HepG2 (cell line): ENCODE data around the gene TDG. TPM values are rescaled to one million over a fixed set of nuclear protein-coding genes. Genes with fewer than 3 reads are reported as not detected.

ENCODE experiments used
- BORCS8-MEF2B ChIP-seq: sonication (generic); formaldehyde crosslinking; IDR thresholded peaks from 2 replicates; pipeline ENCODE4 v1.8.0; 2022; ENCODE audit warnings: mild to moderate bottlenecking, missing genetic modification reagents
- CREB1 ChIP-seq, 2 experiments: fragments of 450-650 bp in 1 of 2; IDR thresholded peaks; 2 replicates each; pipeline ENCODE4 v1.6.1; 2016 to 2017; ENCODE audit warnings: control low read depth in 1 of 2, mild to moderate bottlenecking in 1 of 2, missing compliant biosample characterization in 1 of 2, missing genetic modification characterization in 1 of 2
- GATA4 ChIP-seq: sonication (generic); IDR thresholded peaks from 2 replicates; pipeline ENCODE4 v1.6.1; 2016; ENCODE audit warnings: antibody characterized with exemption, low read depth, borderline replicate concordance
- HMG20B ChIP-seq: conservative IDR thresholded peaks from 2 replicates; pipeline ENCODE4 v1.6.1; 2016; ENCODE audit warnings: missing genetic modification reagents, missing compliant biosample characterization
- HNRNPK ChIP-seq: fragments of 200-400 bp; formaldehyde crosslinking; IDR thresholded peaks from 2 replicates; pipeline ENCODE4 v1.6.1; 2018; ENCODE audit warnings: low read length, low read depth, moderate library complexity, mild to moderate bottlenecking; ENCODE audit not compliant: poor library complexity, severe bottlenecking
- MATR3 ChIP-seq: sonication (generic); formaldehyde crosslinking; IDR thresholded peaks from 2 replicates; pipeline ENCODE4 v1.4.0; 2020; ENCODE audit warnings: missing genetic modification reagents
- MIER3 ChIP-seq: IDR thresholded peaks from 2 replicates; pipeline ENCODE4 v1.6.1; 2016; ENCODE audit warnings: missing compliant biosample characterization, borderline replicate concordance
- NFE2 ChIP-seq: sonication (generic); formaldehyde crosslinking; IDR thresholded peaks from 2 replicates; pipeline ENCODE4 v1.4.0; 2020; ENCODE audit warnings: missing genetic modification reagents
- NR2F2 ChIP-seq: IDR thresholded peaks from 2 replicates; pipeline ENCODE4 v1.6.1; 2012; ENCODE audit warnings: low read depth, inconsistent platforms, borderline replicate concordance
- RBM39 ChIP-seq: fragments of 200-400 bp; formaldehyde crosslinking; IDR thresholded peaks from one replicate; pipeline ENCODE4 v1.6.1; 2018; ENCODE audit warnings: antibody characterized with exemption, mild to moderate bottlenecking, low read depth, low read length; ENCODE audit not compliant: poor library complexity, severe bottlenecking
- RFX3 ChIP-seq: IDR thresholded peaks from 2 replicates; pipeline ENCODE4 v1.6.1; 2016; ENCODE audit warnings: missing biosample characterization, missing genetic modification reagents
- RFXANK ChIP-seq: IDR thresholded peaks from 2 replicates; pipeline ENCODE4 v1.6.1; 2016
- RNF2 ChIP-seq: fragments of 450-650 bp; conservative IDR thresholded peaks from 2 replicates; pipeline ENCODE4 v1.6.1; 2016; ENCODE audit warnings: low read depth
- RXRA ChIP-seq: sonication (generic); formaldehyde crosslinking; IDR thresholded peaks from 2 replicates; pipeline ENCODE4 v1.5.1; 2020; ENCODE audit warnings: missing genetic modification reagents
- SOX13 ChIP-seq, 3 experiments: fragments of 450-650 bp in 1 of 3; sonication (generic) in 1 of 3; formaldehyde crosslinking in 1 of 3; IDR thresholded peaks in 2 of 3; conservative IDR thresholded peaks in 1 of 3; 2 replicates each; pipeline versions ENCODE4 v1.5.0 to v1.6.1; 2016 to 2020; ENCODE audit warnings: antibody characterized with exemption in 1 of 3, mild to moderate bottlenecking in 1 of 3, missing compliant biosample characterization in 1 of 3, missing genetic modification reagents in 1 of 3, moderate library complexity in 1 of 3
- TAF15 ChIP-seq: fragments of 200-400 bp; formaldehyde crosslinking; IDR thresholded peaks from one replicate; pipeline ENCODE4 v1.6.1; 2018; ENCODE audit warnings: mild to moderate bottlenecking, low read depth, low read length; ENCODE audit not compliant: poor library complexity, severe bottlenecking
- ZFP37 ChIP-seq: sonication (generic); formaldehyde crosslinking; IDR thresholded peaks from 2 replicates; pipeline ENCODE4 v1.4.0; 2020; ENCODE audit warnings: missing genetic modification reagents, borderline replicate concordance
- ZNF235 ChIP-seq: sonication (generic); formaldehyde crosslinking; IDR thresholded peaks from 2 replicates; pipeline ENCODE4 v1.8.1; 2023; ENCODE audit warnings: mild to moderate bottlenecking, missing genetic modification reagents, borderline replicate concordance
- ZNF614 ChIP-seq: IDR thresholded peaks from 2 replicates; pipeline ENCODE4 v1.6.1; 2018; ENCODE audit warnings: missing biosample characterization, missing genetic modification reagents, inconsistent platforms, borderline replicate concordance
- ZNF703 ChIP-seq: sonication (generic); formaldehyde crosslinking; IDR thresholded peaks from 2 replicates; pipeline ENCODE4 v1.5.1; 2020; ENCODE audit warnings: missing genetic modification reagents, mild to moderate bottlenecking, moderate library complexity, borderline replicate concordance
- ZNF713 ChIP-seq: sonication (generic); formaldehyde crosslinking; IDR thresholded peaks from 2 replicates; pipeline ENCODE4 v1.4.0; 2020; ENCODE audit warnings: mild to moderate bottlenecking, missing genetic modification reagents
- ZNF747 ChIP-seq: sonication (generic); formaldehyde crosslinking; IDR thresholded peaks from 2 replicates; pipeline ENCODE4 v1.8.1; 2023; ENCODE audit warnings: missing genetic modification reagents, mild to moderate bottlenecking, borderline replicate concordance
- ZNF75D ChIP-seq: sonication (generic); formaldehyde crosslinking; IDR thresholded peaks from 2 replicates; pipeline ENCODE4 v1.8.1; 2023; ENCODE audit warnings: missing genetic modification reagents, mild to moderate bottlenecking, borderline replicate concordance
- ZSCAN21 ChIP-seq: sonication (generic); formaldehyde crosslinking; IDR thresholded peaks from 2 replicates; pipeline ENCODE4 v1.8.0; 2022; ENCODE audit warnings: mild to moderate bottlenecking, missing genetic modification reagents, moderate library complexity, borderline replicate concordance
- ZSCAN30 ChIP-seq: sonication (generic); formaldehyde crosslinking; IDR thresholded peaks from 2 replicates; pipeline ENCODE4 v1.5.0; 2020; ENCODE audit warnings: mild to moderate bottlenecking, missing genetic modification reagents
- polyA plus RNA-seq, 8 experiments: library from polyadenylated mRNA; depleted of rRNA in 3 of 8; stranded (reverse) in 7 of 8; unstranded in 1 of 8; fragments of >200 nt; fragmentation: Illumina TruSeq in 4 of 8; extraction: Trizol in 4 of 8; gene quantifications; 2 replicates each; pipeline versions ENCODE4 v1.2.1 to v1.2.3, GENCODE V29; 2011 to 2016; ENCODE audit warnings: low read depth in 4 of 8, missing spikeins in 1 of 8, mixed read lengths in 1 of 8; ENCODE audit not compliant: insufficient read depth in 1 of 8
- total RNA-seq, 5 experiments: library from RNA; depleted of rRNA; stranded (reverse); fragments of >200 nt; fragmentation: Illumina TruSeq; extraction: Trizol; gene quantifications; 2 replicates each; pipeline ENCODE4 v1.2.3, GENCODE V29; 2016; ENCODE audit warnings: low read depth in 1 of 5
- TF ChIP-seq, protein P1 (sequence below): IDR thresholded peaks from 2 replicates; pipeline ENCODE4 v1.6.1; 2016; ENCODE audit warnings: mild to moderate bottlenecking, missing biosample characterization, missing genetic modification reagents
- TF ChIP-seq, protein P2 (sequence below): IDR thresholded peaks from 2 replicates; pipeline ENCODE4 v1.6.1; 2016; ENCODE audit warnings: missing biosample characterization, missing genetic modification reagents, low read depth
- TF ChIP-seq, protein P3 (sequence below): conservative IDR thresholded peaks from 2 replicates; pipeline ENCODE4 v1.6.1; 2018; ENCODE audit warnings: missing genetic modification reagents

The TDG gene
- total and polyA plus RNA-seq, 2 of the 13 experiments (the other 11 are each of a cell fraction or from before 2014, with no cell fraction given) = 14.2 to 19.5 TPM

DNA sequence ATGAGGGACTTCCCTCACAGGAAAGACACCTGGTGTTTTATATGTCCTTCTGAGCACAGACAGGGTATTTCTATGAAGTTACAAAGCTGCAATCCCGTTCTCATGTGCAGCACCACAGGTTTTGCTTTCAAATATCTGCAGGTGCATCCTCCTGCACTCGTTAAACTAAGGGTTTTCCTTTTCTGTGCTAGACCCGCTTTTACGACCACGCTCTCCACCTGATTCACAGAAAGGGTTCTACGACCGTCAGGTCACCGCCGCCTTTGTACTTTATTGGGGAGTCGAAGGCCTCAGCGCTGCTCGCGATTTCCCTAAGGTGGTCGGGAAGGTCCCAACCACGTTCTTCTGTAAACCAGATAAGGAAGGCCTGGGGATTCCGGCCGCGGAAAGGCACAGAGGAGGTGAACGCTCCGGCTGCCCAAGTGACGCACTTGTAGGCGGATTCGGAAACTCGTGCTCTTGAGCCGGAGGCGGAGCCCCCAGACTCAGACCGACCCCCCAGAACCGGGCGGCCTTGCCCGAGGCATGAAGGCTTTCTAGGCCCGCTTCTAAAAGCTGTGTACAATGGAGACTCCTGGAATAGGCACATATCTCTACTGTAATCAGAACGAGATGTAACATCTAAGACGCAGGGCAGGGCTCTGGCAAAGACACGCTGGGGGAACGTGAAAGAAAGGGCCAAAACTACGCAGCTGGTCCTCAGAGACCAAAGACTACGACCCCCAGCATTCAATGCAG lies 36.5 kb upstream of the TDG start (continued):
- TF ChIP-seq CREB1 (IDR thresholded peaks at IDR 0.05) (no peak), CREB1 (CRISPR knock-in tag; IDR thresholded peaks at IDR 0.05) (peak; percentile 55), ZSCAN30 (CRISPR knock-in tag) (no peak), RXRA (peak; percentile 59; the same call in 1 of the 2 replicates), RFXANK (CRISPR knock-in tag) (no peak), BORCS8-MEF2B (CRISPR knock-in tag) (no peak), HMG20B (CRISPR knock-in tag) (no peak), ZNF614 (CRISPR knock-in tag) (no peak), ZFP37 (CRISPR knock-in tag) (no peak), SOX13 (IDR thresholded peaks at IDR 0.05) (no peak), SOX13 (CRISPR knock-in tag; conservative IDR thresholded peaks at IDR 0.05 in 1 of 2, IDR thresholded peaks at IDR 0.05 in 1 of 2) (0 out of 4 replicates have a peak, but pooled peaks of 1 of the 2 experiments have one; percentile 6), RFX3 (no peak), MIER3 (CRISPR knock-in tag) (no peak), HNRNPK (no peak), ZSCAN21 (CRISPR knock-in tag) (peak; percentile 80; the same call in 1 of the 2 replicates), TAF15 (no peak), NR2F2 (peak; percentile 14; the same call in 1 of the 2 replicates), ZNF75D (no peak), RBM39 (no peak), ZNF747 (CRISPR knock-in tag) (peak; percentile 66; the same call in 1 of the 2 replicates), ZNF703 (CRISPR knock-in tag) (no peak), ZNF713 (no peak), ZNF235 (CRISPR knock-in tag) (no peak), NFE2 (CRISPR knock-in tag) (no peak), MATR3 (CRISPR knock-in tag) (no peak), RNF2 (0 out of 2 replicates have a peak, but pooled peaks have one; percentile 30), GATA4 (no peak)
- TF ChIP-seq, protein P1, sequence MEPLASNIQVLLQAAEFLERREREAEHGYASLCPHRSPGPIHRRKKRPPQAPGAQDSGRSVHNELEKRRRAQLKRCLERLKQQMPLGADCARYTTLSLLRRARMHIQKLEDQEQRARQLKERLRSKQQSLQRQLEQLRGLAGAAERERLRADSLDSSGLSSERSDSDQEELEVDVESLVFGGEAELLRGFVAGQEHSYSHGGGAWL (CRISPR knock-in tag) = no peak
- TF ChIP-seq, protein P2, sequence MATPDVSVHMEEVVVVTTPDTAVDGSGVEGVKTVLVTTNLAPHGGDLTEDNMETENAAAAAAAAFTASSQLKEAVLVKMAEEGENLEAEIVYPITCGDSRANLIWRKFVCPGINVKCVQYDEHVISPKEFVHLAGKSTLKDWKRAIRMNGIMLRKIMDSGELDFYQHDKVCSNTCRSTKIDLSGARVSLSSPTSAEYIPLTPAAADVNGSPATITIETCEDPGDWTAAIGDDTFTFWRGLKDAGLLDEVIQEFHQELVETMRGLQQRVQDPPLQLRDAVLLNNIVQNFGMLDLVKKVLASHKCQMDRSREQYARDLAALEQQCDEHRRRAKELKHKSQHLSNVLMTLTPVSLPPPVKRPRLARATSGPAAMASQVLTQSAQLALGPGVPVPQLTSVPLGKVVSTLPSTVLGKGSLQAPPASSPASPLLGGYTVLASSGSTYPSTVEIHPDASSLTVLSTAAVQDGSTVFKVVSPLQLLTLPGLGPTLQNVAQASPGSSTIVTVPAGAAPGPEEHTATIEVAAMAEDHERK = no peak
- TF ChIP-seq, protein P3, sequence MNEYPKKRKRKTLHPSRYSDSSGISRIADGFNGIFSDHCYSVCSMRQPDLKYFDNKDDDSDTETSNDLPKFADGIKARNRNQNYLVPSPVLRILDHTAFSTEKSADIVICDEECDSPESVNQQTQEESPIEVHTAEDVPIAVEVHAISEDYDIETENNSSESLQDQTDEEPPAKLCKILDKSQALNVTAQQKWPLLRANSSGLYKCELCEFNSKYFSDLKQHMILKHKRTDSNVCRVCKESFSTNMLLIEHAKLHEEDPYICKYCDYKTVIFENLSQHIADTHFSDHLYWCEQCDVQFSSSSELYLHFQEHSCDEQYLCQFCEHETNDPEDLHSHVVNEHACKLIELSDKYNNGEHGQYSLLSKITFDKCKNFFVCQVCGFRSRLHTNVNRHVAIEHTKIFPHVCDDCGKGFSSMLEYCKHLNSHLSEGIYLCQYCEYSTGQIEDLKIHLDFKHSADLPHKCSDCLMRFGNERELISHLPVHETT (CRISPR knock-in tag) = peak; percentile 80; the same call in 1 of the 2 replicates
